Kidney epithelial cell (primary cell): ENCODE data around the gene DIAPH3. TPM values are rescaled to one million over a fixed set of nuclear protein-coding genes. Genes with fewer than 3 reads are reported as not detected.

Experiments
- DNase-seq: peaks from one replicate; pipeline ENCODE4 v3.0.0-alpha.2; 2010; ENCODE audit warnings: low read depth
- H3K27me3 ChIP-seq: 2 replicates; pipeline ENCODE4 v1.6.0; 2011; ENCODE audit warnings: low read length; ENCODE audit not compliant: control insufficient read depth, insufficient read depth
- H3K36me3 ChIP-seq: 2 replicates; pipeline ENCODE4 v1.5.1; 2011; ENCODE audit warnings: low read length; ENCODE audit not compliant: control insufficient read depth, insufficient read depth
- H3K4me3 ChIP-seq: 2 replicates; pipeline ENCODE4 v1.5.1; 2011; ENCODE audit warnings: low read depth, mild to moderate bottlenecking, control low read depth, low read length
- total RNA-seq: library from RNA; depleted of rRNA; stranded (reverse); fragments of >200 nt; gene quantifications from 2 replicates; pipeline ENCODE4 v1.2.3, GENCODE V29; 2015
- TF ChIP-seq, protein P1 (sequence below): IDR thresholded peaks from 2 replicates; pipeline ENCODE4 v1.5.1; 2011; ENCODE audit warnings: mild to moderate bottlenecking, moderate library complexity, low read length, control low read depth, inconsistent platforms; ENCODE audit not compliant: insufficient read depth, poor library complexity, severe bottlenecking

DIAPH3 gene
- total RNA-seq, 1 donor from 2014 or later = 7.5 TPM

DNA sequence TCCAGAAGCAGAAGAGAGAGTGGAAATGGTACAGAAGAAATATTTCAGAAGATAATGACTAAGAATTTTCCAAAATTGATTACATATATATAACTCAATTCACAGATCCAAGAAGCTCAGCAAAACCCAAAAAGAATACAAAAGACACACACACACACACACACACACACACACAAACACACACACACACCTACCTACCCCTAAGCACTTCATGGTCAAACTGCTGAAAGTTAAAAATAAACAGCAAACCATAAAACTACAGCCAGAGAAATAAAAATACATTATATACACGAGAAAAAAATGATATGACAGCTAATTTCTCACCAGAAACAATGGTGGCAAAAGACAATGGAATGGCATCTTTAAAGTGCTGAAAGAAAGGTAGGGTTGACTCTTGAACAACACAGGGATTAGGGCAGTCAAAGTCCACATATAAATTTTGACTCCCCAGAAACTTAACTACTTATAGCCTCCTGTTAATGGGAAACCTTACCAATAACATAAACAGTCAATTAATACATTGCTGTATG is 49.2 kb downstream of the DIAPH3 start:
- H3K4me3 ChIP-seq = no peak overlapping the region
- TF ChIP-seq, protein P1, sequence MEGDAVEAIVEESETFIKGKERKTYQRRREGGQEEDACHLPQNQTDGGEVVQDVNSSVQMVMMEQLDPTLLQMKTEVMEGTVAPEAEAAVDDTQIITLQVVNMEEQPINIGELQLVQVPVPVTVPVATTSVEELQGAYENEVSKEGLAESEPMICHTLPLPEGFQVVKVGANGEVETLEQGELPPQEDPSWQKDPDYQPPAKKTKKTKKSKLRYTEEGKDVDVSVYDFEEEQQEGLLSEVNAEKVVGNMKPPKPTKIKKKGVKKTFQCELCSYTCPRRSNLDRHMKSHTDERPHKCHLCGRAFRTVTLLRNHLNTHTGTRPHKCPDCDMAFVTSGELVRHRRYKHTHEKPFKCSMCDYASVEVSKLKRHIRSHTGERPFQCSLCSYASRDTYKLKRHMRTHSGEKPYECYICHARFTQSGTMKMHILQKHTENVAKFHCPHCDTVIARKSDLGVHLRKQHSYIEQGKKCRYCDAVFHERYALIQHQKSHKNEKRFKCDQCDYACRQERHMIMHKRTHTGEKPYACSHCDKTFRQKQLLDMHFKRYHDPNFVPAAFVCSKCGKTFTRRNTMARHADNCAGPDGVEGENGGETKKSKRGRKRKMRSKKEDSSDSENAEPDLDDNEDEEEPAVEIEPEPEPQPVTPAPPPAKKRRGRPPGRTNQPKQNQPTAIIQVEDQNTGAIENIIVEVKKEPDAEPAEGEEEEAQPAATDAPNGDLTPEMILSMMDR = no peak
- DNase-seq = no peak
- H3K36me3 ChIP-seq = no peaks in the 10 kb centered on the region
- H3K27me3 ChIP-seq = no peaks in the 10 kb centered on the region

- H3K27me3 ChIP-seq = no peaks in the 10 kb centered on the region
- no peak overlapping the region for H3K4me3 ChIP-seq
- no peaks in the 10 kb centered on the region for H3K36me3 ChIP-seq
- TF ChIP-seq, protein P1 = no peak
- no peak for DNase-seq
These were observed 51.0 kb downstream of the DIAPH3 start for GRCh38 chr13:60112771-60113170.

DNA sequence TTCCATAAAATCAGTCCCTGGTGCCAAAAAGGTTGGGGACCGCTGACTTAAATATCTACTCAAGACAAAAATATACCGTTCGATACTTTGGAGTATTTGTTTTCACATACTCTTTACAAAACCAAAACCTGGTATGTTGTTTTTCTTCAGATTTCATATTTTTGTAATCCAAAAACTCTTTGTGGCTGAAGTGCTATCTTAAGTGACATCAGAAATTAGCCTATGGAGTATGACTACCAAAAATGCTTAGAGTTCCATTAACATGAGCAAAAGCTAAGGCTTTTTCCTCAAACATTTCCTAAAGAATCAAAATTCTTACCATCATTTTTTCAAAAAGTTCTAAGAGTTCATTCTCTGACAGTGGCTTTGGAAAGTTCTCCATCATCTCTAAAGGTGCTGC is 52.0 kb downstream of the DIAPH3 start:
- DNase-seq = no peak
- Histone ChIP-seq H3K27me3 (no peaks in the 10 kb centered on the region), H3K4me3 (no peak overlapping the region), H3K36me3 (no peaks in the 10 kb centered on the region)
- TF ChIP-seq, protein P1 = no peak

DNA sequence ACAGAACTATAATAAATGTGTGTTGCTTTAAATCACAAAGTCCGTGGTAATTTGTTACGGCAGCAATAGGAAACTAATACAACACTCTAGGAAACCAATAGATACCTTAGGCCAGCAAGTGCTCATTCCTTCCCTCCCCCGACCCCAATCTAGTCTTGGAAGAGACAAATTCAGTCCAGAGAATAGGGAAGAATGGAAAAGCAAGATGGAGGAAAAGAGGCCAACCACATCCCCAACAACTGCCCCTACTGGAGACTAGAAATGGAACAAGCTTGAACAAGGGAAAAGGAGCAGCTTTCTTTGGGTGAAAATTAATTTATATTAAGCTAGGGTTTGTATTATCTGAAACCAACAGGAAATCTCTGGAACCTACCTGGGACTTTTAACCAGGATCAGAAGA is 54.4 kb downstream of the DIAPH3 start:
- H3K36me3 ChIP-seq = no peaks in the 10 kb centered on the region
- DNase-seq = no peak
- TF ChIP-seq, protein P1 = no peak
- H3K27me3 ChIP-seq = no peaks in the 10 kb centered on the region
- no peak overlapping the region for H3K4me3 ChIP-seq

DNA sequence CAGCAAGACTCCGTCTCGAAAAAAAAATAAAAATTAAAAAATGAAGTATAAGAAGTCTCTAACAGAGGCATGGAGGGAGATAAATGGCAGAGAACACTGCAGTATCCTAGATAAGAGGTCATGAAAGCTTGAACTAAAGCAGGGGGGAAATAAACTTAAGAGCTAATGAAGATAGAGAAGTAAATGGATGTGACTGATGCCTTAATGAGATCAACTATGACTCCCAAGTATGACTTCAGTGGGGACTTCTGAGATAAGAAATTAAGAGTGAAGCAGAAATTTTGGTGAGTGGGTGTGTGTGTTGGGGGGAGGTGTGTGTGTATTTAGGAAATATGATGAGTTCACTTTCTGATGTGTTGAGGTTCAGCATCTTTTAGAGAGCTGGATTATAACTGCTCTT is 55.1 kb downstream of the DIAPH3 start:
- TF ChIP-seq, protein P1 = no peak
- Histone ChIP-seq H3K27me3 (no peaks in the 10 kb centered on the region), H3K36me3 (no peaks in the 10 kb centered on the region), H3K4me3 (no peak overlapping the region)
- DNase-seq = no peak
